ENCODE data around the gene SPNS1.

- TF ChIP-seq CTCF (IDR thresholded peaks at IDR 0.05), result no peak
- no peak for TF ChIP-seq POLR2A (IDR thresholded peaks at IDR 0.05)
Observed at GRCh38 chr16:28937222-28937876, 37.2 kb upstream of the SPNS1 start.

Data from testis (tissue), 2 donors.